Mucosa of stomach (tissue), 1 donor: ENCODE measurements around the gene TRIM2.

Experiments
- H3K27me3 ChIP-seq: one replicate; pipeline ENCODE4 v1.7.0; 2013; ENCODE audit warnings: mild to moderate bottlenecking, low read length; ENCODE audit not compliant: control insufficient read depth, insufficient read depth
- H3K36me3 ChIP-seq: one replicate; pipeline ENCODE4 v1.7.0; 2013; ENCODE audit warnings: low read length; ENCODE audit not compliant: control insufficient read depth, insufficient read depth
- H3K4me1 ChIP-seq: one replicate; pipeline ENCODE4 v1.7.0; 2013; ENCODE audit warnings: mild to moderate bottlenecking, low read length; ENCODE audit not compliant: control insufficient read depth, insufficient read depth
- H3K4me3 ChIP-seq: one replicate; pipeline ENCODE4 v1.7.0; 2013; ENCODE audit warnings: low read length
- H3K9ac ChIP-seq: one replicate; pipeline ENCODE4 v1.7.0; 2013; ENCODE audit warnings: mild to moderate bottlenecking, low read length, moderate library complexity
- H3K9me3 ChIP-seq: one replicate; pipeline ENCODE4 v1.7.0; 2013; ENCODE audit warnings: mild to moderate bottlenecking, low read length, moderate library complexity; ENCODE audit not compliant: control insufficient read depth
- donor health status: Pancreatic carcinoma.

Gene TRIM2

GRCh38 chr4:153215921-153216320 lies 11.7 kb downstream of the TRIM2 start:
- Histone ChIP-seq H3K9ac (no peak overlapping the region), H3K27me3 (no peaks in the 10 kb centered on the region), H3K4me3 (no peak overlapping the region), H3K4me1 (peaks cover 21% of the 10 kb centered on the region), H3K9me3 (no peaks in the 10 kb centered on the region), H3K36me3 (no peaks in the 10 kb centered on the region)

GRCh38 chr4:153216546-153216945 lies 12.3 kb downstream of the TRIM2 start:
- Histone ChIP-seq H3K9me3 (no peaks in the 10 kb centered on the region), H3K36me3 (no peaks in the 10 kb centered on the region), H3K9ac (no peak overlapping the region), H3K4me1 (peaks cover 25% of the 10 kb centered on the region), H3K4me3 (no peak overlapping the region), H3K27me3 (no peaks in the 10 kb centered on the region)

- Histone ChIP-seq H3K27me3 (no peaks in the 10 kb centered on the region), H3K9me3 (no peaks in the 10 kb centered on the region), H3K9ac (no peak overlapping the region)
Measured at GRCh38 chr4:153217440-153217839, 13.2 kb downstream of the TRIM2 start.

GRCh38 chr4:153218961-153219360 lies 14.7 kb downstream of the TRIM2 start:
- no peaks in the 10 kb centered on the region for H3K36me3 ChIP-seq
- H3K9ac ChIP-seq = peak overlapping the region; percentile 6
- no peak overlapping the region for H3K4me3 ChIP-seq
- no peaks in the 10 kb centered on the region for H3K9me3 ChIP-seq
- no peaks in the 10 kb centered on the region for H3K27me3 ChIP-seq
- peaks cover 21% of the 10 kb centered on the region for H3K4me1 ChIP-seq

More at GRCh38 chr4:153217440-153217839, 13.2 kb downstream of the TRIM2 start:
- Histone ChIP-seq H3K36me3 (no peaks in the 10 kb centered on the region), H3K4me1 (peaks cover 26% of the 10 kb centered on the region), H3K4me3 (no peak overlapping the region)

GRCh38 chr4:153220682-153221395 lies 16.6 kb downstream of the TRIM2 start:
- no peak overlapping the region for H3K4me3 ChIP-seq
- no peak overlapping the region for H3K9ac ChIP-seq
- H3K4me1 ChIP-seq = peaks cover 30% of the 10 kb centered on the region
- no peaks in the 10 kb centered on the region for H3K27me3 ChIP-seq
- no peaks in the 10 kb centered on the region for H3K9me3 ChIP-seq
- H3K36me3 ChIP-seq = no peaks in the 10 kb centered on the region

- Histone ChIP-seq H3K27me3 (no peaks in the 10 kb centered on the region), H3K36me3 (no peaks in the 10 kb centered on the region), H3K4me3 (peak overlapping the region; percentile 81), H3K4me1 (peaks cover 30% of the 10 kb centered on the region), H3K9ac (peak overlapping the region; percentile 90), H3K9me3 (no peaks in the 10 kb centered on the region)
Measured at GRCh38 chr4:153221783-153222706, 17.8 kb downstream of the TRIM2 start.

- Histone ChIP-seq H3K4me3 (peak overlapping the region; percentile 81), H3K36me3 (no peaks in the 10 kb centered on the region), H3K9ac (peak overlapping the region; percentile 90), H3K4me1 (peaks cover 36% of the 10 kb centered on the region), H3K9me3 (no peaks in the 10 kb centered on the region), H3K27me3 (no peaks in the 10 kb centered on the region)
Measured at GRCh38 chr4:153222707-153223426, 18.6 kb downstream of the TRIM2 start.

GRCh38 chr4:153223427-153223801 lies 19.2 kb downstream of the TRIM2 start:
- H3K9me3 ChIP-seq = no peaks in the 10 kb centered on the region
- no peaks in the 10 kb centered on the region for H3K36me3 ChIP-seq
- H3K9ac ChIP-seq = peak overlapping the region; percentile 90
- H3K4me3 ChIP-seq = peak overlapping the region; percentile 81
- no peaks in the 10 kb centered on the region for H3K27me3 ChIP-seq
- peaks cover 37% of the 10 kb centered on the region for H3K4me1 ChIP-seq

GRCh38 chr4:153223930-153224329 lies 19.7 kb downstream of the TRIM2 start:
- Histone ChIP-seq H3K4me1 (peaks cover 34% of the 10 kb centered on the region), H3K4me3 (peak overlapping the region; percentile 81), H3K36me3 (no peaks in the 10 kb centered on the region), H3K27me3 (no peaks in the 10 kb centered on the region), H3K9ac (peak overlapping the region; percentile 90), H3K9me3 (no peaks in the 10 kb centered on the region)

GRCh38 chr4:153224474-153224873 lies 20.2 kb downstream of the TRIM2 start:
- H3K27me3 ChIP-seq = no peaks in the 10 kb centered on the region
- no peaks in the 10 kb centered on the region for H3K36me3 ChIP-seq
- H3K9ac ChIP-seq = no peak overlapping the region
- peak overlapping the region; percentile 81 for H3K4me3 ChIP-seq
- peaks cover 34% of the 10 kb centered on the region for H3K4me1 ChIP-seq
- H3K9me3 ChIP-seq = no peaks in the 10 kb centered on the region

GRCh38 chr4:153227469-153228075 lies 23.3 kb downstream of the TRIM2 start:
- peaks cover 22% of the 10 kb centered on the region for H3K4me1 ChIP-seq
- H3K9ac ChIP-seq = no peak overlapping the region
- H3K9me3 ChIP-seq = no peaks in the 10 kb centered on the region
- H3K27me3 ChIP-seq = no peaks in the 10 kb centered on the region
- H3K4me3 ChIP-seq = no peak overlapping the region
- H3K36me3 ChIP-seq = no peaks in the 10 kb centered on the region
